GM12878 (cell line): ENCODE measurements around the gene VCAM1. TPM values are rescaled to one million over a fixed set of nuclear protein-coding genes. Genes with fewer than 3 reads are reported as not detected.
A peak's percentile ranks its signal among the peaks of the same experiment; 100 is the strongest.

ENCODE experiments used
- ATAC-seq: fragments of 200-7000 bp; cut with Tn5 transposase; 3 replicates; pipeline ENCODE4 v1.9.1; 2020; ENCODE audit warnings: mild to moderate bottlenecking, moderate library complexity
- BruUV-seq: library from RNA; stranded (reverse); fragments of 400-500 nt; replicated peaks from 2 replicates; lab custom pipeline; 2021; lab: Mats Ljungman, UMichigan
- CTCF ChIA-PET: fragments of 300-600 bp; sonication (Branson Sonifier 250); formaldehyde crosslinking; extraction: SDS; loops from one replicate; lab custom pipeline; 2021; ENCODE audit warnings: inconsistent platforms; lab: Yijun Ruan, JAX
- POLR2A ChIA-PET: fragments of 350-600 bp; formaldehyde crosslinking; extraction: SDS; loops from one replicate; lab custom pipeline; 2021; ENCODE audit warnings: inconsistent platforms; lab: Charles Lee
- RAD21 ChIA-PET: fragments of 300-600 bp; sonication (Branson Sonifier 250); formaldehyde crosslinking; loops from one replicate; lab custom pipeline; 2023; ENCODE audit warnings: antibody characterized with exemption; ENCODE audit not compliant: unreplicated experiment; lab: Charles Lee
- SMC1A ChIA-PET: fragments of 300-600 bp; sonication (Branson Sonifier 250); formaldehyde crosslinking; loops from one replicate; lab custom pipeline; 2023; ENCODE audit not compliant: unreplicated experiment, uncharacterized antibody; lab: Charles Lee
- DNase-seq: peaks from one replicate; pipeline ENCODE4 v3.0.0-alpha.2; 2011; ENCODE audit warnings: low read depth, low spot score
- FAIRE-seq: peaks from 3 replicates; lab custom pipeline; 2011; peaks lifted over from hg19 to GRCh38; lab: Jason Lieb, UNC
- H2AFZ ChIP-seq: 2 replicates; pipeline ENCODE4 v1.6.0; 2011; ENCODE audit warnings: low read depth, low read length, control low read depth; ENCODE audit not compliant: control insufficient read depth
- H3K27ac ChIP-seq: 2 replicates; pipeline ENCODE4 v1.5.1; 2011; ENCODE audit warnings: control low read depth; ENCODE audit not compliant: control insufficient read depth, insufficient read depth
- H3K27me3 ChIP-seq, 2 experiments: replicated peaks in 1 of 2; 2 replicates each; pipeline versions ENCODE4 v1.6.0 to v1.6.1; 2011; ENCODE audit warnings: low read length in 1 of 2; ENCODE audit not compliant: control insufficient read depth in 2 of 2, insufficient read depth in 2 of 2
- H3K36me3 ChIP-seq, 2 experiments: 2 replicates each; pipeline ENCODE4 v1.5.1; 2011; ENCODE audit warnings: low read length in 1 of 2; ENCODE audit not compliant: control insufficient read depth in 2 of 2, insufficient read depth in 2 of 2
- H3K4me1 ChIP-seq: 2 replicates; pipeline ENCODE4 v1.6.1; 2011; ENCODE audit warnings: mild to moderate bottlenecking, low read length, moderate library complexity, mixed read lengths; ENCODE audit not compliant: control insufficient read depth, insufficient read depth
- H3K4me2 ChIP-seq: 2 replicates; pipeline ENCODE4 v1.6.0; 2011; ENCODE audit warnings: control low read depth; ENCODE audit not compliant: control insufficient read depth, insufficient read depth
- H3K4me3 ChIP-seq: fragments of 200-600 bp; sonication (generic); 2 replicates; pipeline ENCODE4 v1.5.1; 2016
- H3K79me2 ChIP-seq: 2 replicates; pipeline ENCODE4 v1.6.0; 2011; ENCODE audit warnings: low read length; ENCODE audit not compliant: control insufficient read depth, insufficient read depth
- H3K9ac ChIP-seq: 2 replicates; pipeline ENCODE4 v1.8.0; 2011; ENCODE audit warnings: low read length, control low read depth, mixed read lengths; ENCODE audit not compliant: control insufficient read depth, insufficient read depth
- H3K9me3 ChIP-seq: replicated peaks from 3 replicates; pipeline ENCODE4 v1.5.1; 2011; ENCODE audit warnings: mild to moderate bottlenecking, low read length; ENCODE audit not compliant: control insufficient read depth, insufficient read depth
- H4K20me1 ChIP-seq: 2 replicates; pipeline ENCODE4 v1.6.0; 2011; ENCODE audit not compliant: control insufficient read depth, insufficient read depth
- E4F1 ChIP-seq: fragments of 450-650 bp; IDR thresholded peaks from 2 replicates; pipeline ENCODE4 v1.6.1; 2018; ENCODE audit warnings: borderline replicate concordance, mild to moderate bottlenecking; ENCODE audit not compliant: partially characterized antibody
- NFYB ChIP-seq: IDR thresholded peaks from 2 replicates; pipeline ENCODE4 v1.6.1; 2011; ENCODE audit warnings: low read depth, mild to moderate bottlenecking, low read length, improper control_type of control experiment, moderate library complexity; ENCODE audit not compliant: insufficient read depth
- RB1 ChIP-seq: fragments of 450-650 bp; formaldehyde crosslinking; IDR thresholded peaks from 2 replicates; pipeline ENCODE4 v1.6.1; 2017; ENCODE audit warnings: mild to moderate bottlenecking, borderline replicate concordance
- ZNF207 ChIP-seq: fragments of 450-650 bp; IDR thresholded peaks from 2 replicates; pipeline ENCODE4 v1.6.1; 2014; ENCODE audit warnings: antibody characterized with exemption, mild to moderate bottlenecking, borderline replicate concordance
- WGBS: methylation state at CpG from one replicate; pipeline ENCODE4 v1.1.6; 2016; ENCODE audit warnings: low lambda C conversion rate; ENCODE audit not compliant: insufficient replicate concordance, insufficient coverage; ENCODE audit errors: missing lambda C conversion rate; 5-methylcytosine and 5-hydroxymethylcytosine counted together
- in situ Hi-C: fragments of 300-500 bp; cut with MboI; formaldehyde crosslinking; loops from 9 replicates; pipeline ENCODE4 v1.14.3; 2018; ENCODE audit warnings: mixed read lengths
- intact Hi-C: fragments of 100-400 bp; cut with micrococcal nuclease; formaldehyde crosslinking; loops from one replicate; pipeline ENCODE4 v1.14.2; 2022; ENCODE audit not compliant: unreplicated experiment
- polyA plus RNA-seq, 11 experiments: library from polyadenylated mRNA; depleted of rRNA in 4 of 11; unstranded in 6 of 11; stranded (reverse) in 5 of 11; fragments of >200 nt; fragmentation: Nextera tagmentation in 4 of 11; fragmentation: Illumina TruSeq in 1 of 11; extraction: Ambion mirVana in 4 of 11; extraction: Trizol in 1 of 11; gene quantifications; 1 replicate in 1 of 11; 2 replicates in 10 of 11; pipeline versions ENCODE4 v1.2.1 to v1.2.3, GENCODE V29; 2011 to 2016; ENCODE audit warnings: inconsistent platforms in 2 of 11, missing spikeins in 2 of 11, low read depth in 1 of 11
- total RNA-seq, 4 experiments: library from RNA; depleted of rRNA in 3 of 4; stranded (reverse); fragments of >200 nt in 3 of 4; fragmentation: Illumina TruSeq in 1 of 4; extraction: Trizol in 1 of 4; gene quantifications; 2 replicates each; pipeline versions ENCODE4 v1.2.1 to v1.2.3, GENCODE V29; 2013 to 2021

Gene VCAM1
- total and polyA plus RNA-seq, 10 of the 15 experiments (the other 5 are each of a cell fraction or from before 2014, with no cell fraction given) = 5.0 to 13.6 (median 7.4) TPM

GRCh38 chr1:100769323-100769722 lies 49.8 kb downstream of the VCAM1 start:
- TF ChIP-seq E4F1 (no peak), ZNF207 (no peak), RB1 (no peak), NFYB (no peak)
- TF ChIP-seq, all 136 proteins: peak for 0
- no peaks in the 10 kb centered on the region for H3K79me2 ChIP-seq
- RAD21 ChIA-PET = no interaction called here
- no peaks in the 10 kb centered on the region for H4K20me1 ChIP-seq
- WGBS = 25% methylated on average over 2 of the region's 2 CpGs
- intact Hi-C loops = no loop called here
- no peaks in the 10 kb centered on the region for H3K4me1 ChIP-seq
- POLR2A ChIA-PET = no interaction called here
- H3K9me3 ChIP-seq = no peaks in the 10 kb centered on the region
- H3K4me2 ChIP-seq = no peak overlapping the region
- H3K27ac ChIP-seq = no peak overlapping the region
- no peak overlapping the region for H3K9ac ChIP-seq
- H2AFZ ChIP-seq = no peak overlapping the region
- SMC1A ChIA-PET = interaction anchor here (0.5 to 0.6 kb wide), 2 partner anchors 485 to 856 kb away, joined by 3 read pairs; no protein-coding TSS in a partner anchor
- FAIRE-seq (no peak), ATAC-seq (peak; percentile 25; the same call in 1 of the 3 replicates), DNase-seq (no peak)
- BruUV-seq = no TSS peak
- H3K4me3 ChIP-seq = no peak overlapping the region
- no peaks in the 10 kb centered on the region for H3K36me3 ChIP-seq
- no peaks in the 10 kb centered on the region for H3K27me3 ChIP-seq
- in situ Hi-C loops = no loop called here
- CTCF ChIA-PET = no interaction called here
